SK-N-SH (cell line): ENCODE data around the gene ZCCHC17. TPM values are rescaled to one million over a fixed set of nuclear protein-coding genes. Genes with fewer than 3 reads are reported as not detected.

Experiments
- CTCF ChIA-PET: fragments of 300-600, 350-600 bp; formaldehyde crosslinking; extraction: SDS; loops from one replicate; lab custom pipeline; 2021; lab: Yijun Ruan, JAX
- POLR2A ChIA-PET: fragments of 350-600 bp; sonication (Branson Sonifier 250); formaldehyde crosslinking; extraction: SDS; loops from one replicate; lab custom pipeline; 2020; ENCODE audit warnings: antibody characterized with exemption, inconsistent platforms; lab: Yijun Ruan, JAX
- DNase-seq: peaks from one replicate; pipeline ENCODE4 v3.0.0; 2012
- H2AFZ ChIP-seq: fragments of 200-600 bp; sonication (generic); 2 replicates; pipeline ENCODE4 v1.8.1; 2016; ENCODE audit warnings: antibody characterized with exemption, mild to moderate bottlenecking, low read depth
- H3F3A ChIP-seq: fragments of 200-600 bp; sonication (generic); replicated peaks from 2 replicates; pipeline ENCODE3; 2016; ENCODE audit warnings: antibody characterized with exemption, mild to moderate bottlenecking; ENCODE audit not compliant: insufficient read depth
- H3K27ac ChIP-seq, 2 experiments: fragments of 200-500 bp in 1 of 2; fragments of 200-600 bp in 1 of 2; sonication (Bioruptor generic) in 1 of 2; sonication (generic), shearing (Covaris generic) in 1 of 2; 2 replicates each; pipeline versions ENCODE4 v1.5.1 to v1.6.1; 2014 to 2016; ENCODE audit warnings: low read depth in 2 of 2, inconsistent platforms in 1 of 2, low read length in 1 of 2, mild to moderate bottlenecking in 1 of 2, mixed read lengths in 1 of 2
- H3K27me3 ChIP-seq: fragments of 200-600 bp; sonication (generic), shearing (Covaris generic); 2 replicates; pipeline ENCODE4 v1.6.1; 2016; ENCODE audit warnings: mixed run types; ENCODE audit not compliant: insufficient read depth
- H3K36me3 ChIP-seq, 2 experiments: fragments of 200-500 bp in 1 of 2; fragments of 200-600 bp in 1 of 2; sonication (Bioruptor generic) in 1 of 2; sonication (generic) in 1 of 2; replicated peaks in 1 of 2; 2 replicates each; pipeline versions ENCODE3 to v1.5.1; 2014 to 2016; ENCODE audit warnings: low read length in 1 of 2, mild to moderate bottlenecking in 1 of 2; ENCODE audit not compliant: insufficient read depth in 2 of 2, control insufficient read depth in 1 of 2
- H3K4me1 ChIP-seq, 2 experiments: fragments of 200-500 bp in 1 of 2; fragments of 200-600 bp in 1 of 2; sonication (Bioruptor generic) in 1 of 2; sonication (generic), shearing (Covaris generic) in 1 of 2; 2 replicates each; pipeline versions ENCODE4 v1.5.1 to v1.6.1; 2014 to 2016; ENCODE audit warnings: low read depth in 1 of 2, low read length in 1 of 2, mixed run types in 1 of 2; ENCODE audit not compliant: insufficient read depth in 2 of 2, control insufficient read depth in 1 of 2
- H3K4me2 ChIP-seq: fragments of 200-600 bp; sonication (generic), shearing (Covaris generic); 2 replicates; pipeline ENCODE4 v1.6.1; 2017; ENCODE audit warnings: mixed run types
- H3K4me3 ChIP-seq, 2 experiments: fragments of 200-500 bp in 1 of 2; fragments of 200-600 bp in 1 of 2; sonication (Bioruptor generic) in 1 of 2; sonication (generic), shearing (Covaris generic) in 1 of 2; 2 replicates each; pipeline versions ENCODE4 v1.5.1 to v1.8.1; 2014 to 2016; ENCODE audit warnings: low read depth in 2 of 2, inconsistent platforms in 1 of 2, low read length in 1 of 2, mild to moderate bottlenecking in 1 of 2, mixed read lengths in 1 of 2, moderate library complexity in 1 of 2
- H3K79me2 ChIP-seq: fragments of 200-600 bp; sonication (generic); 2 replicates; pipeline ENCODE4 v1.8.1; 2017; ENCODE audit warnings: mild to moderate bottlenecking; ENCODE audit not compliant: insufficient read depth
- H3K9ac ChIP-seq: fragments of 200-600 bp; sonication (generic); 2 replicates; pipeline ENCODE4 v1.6.1; 2017; ENCODE audit warnings: mixed run types
- H3K9me2 ChIP-seq: fragments of 200-600 bp; sonication (generic); 2 replicates; pipeline ENCODE4 v1.6.1; 2017; ENCODE audit warnings: mixed run types
- H3K9me3 ChIP-seq: fragments of 200-600 bp; sonication (generic); 2 replicates; pipeline ENCODE4 v1.6.1; 2017; ENCODE audit warnings: mixed run types, mild to moderate bottlenecking, moderate library complexity
- H4K20me1 ChIP-seq: fragments of 200-600 bp; sonication (generic); 2 replicates; pipeline ENCODE4 v1.6.1; 2017; ENCODE audit warnings: mild to moderate bottlenecking, mixed run types; ENCODE audit not compliant: insufficient read depth
- EP300 ChIP-seq, 2 experiments: IDR thresholded peaks; 2 replicates each; pipeline versions ENCODE4 v1.4.0 to v1.6.1; 2012; ENCODE audit warnings: borderline replicate concordance in 1 of 2, low read depth in 1 of 2, low read length in 1 of 2
- EZH2phosphoT487 ChIP-seq: fragments of 200-600 bp; sonication (generic); IDR thresholded peaks from 2 replicates; pipeline ENCODE4 v1.6.1; 2017; ENCODE audit warnings: low read depth, mixed run types, mild to moderate bottlenecking, antibody characterized with exemption, moderate library complexity, borderline replicate concordance
- FOSL2 ChIP-seq: IDR thresholded peaks from 2 replicates; pipeline ENCODE4 v1.4.0; 2012; ENCODE audit warnings: low read depth, mild to moderate bottlenecking, moderate library complexity, borderline replicate concordance
- FOXM1 ChIP-seq: IDR thresholded peaks from 2 replicates; pipeline ENCODE4 v1.4.0; 2012; ENCODE audit warnings: low read depth, mild to moderate bottlenecking
- GABPA ChIP-seq: IDR thresholded peaks from 2 replicates; pipeline ENCODE4 v1.4.0; 2012; ENCODE audit warnings: low read depth, mild to moderate bottlenecking
- MEF2A ChIP-seq: IDR thresholded peaks from 2 replicates; pipeline ENCODE4 v1.4.0; 2012; ENCODE audit warnings: low read depth, borderline replicate concordance
- NFIC ChIP-seq: IDR thresholded peaks from 2 replicates; pipeline ENCODE4 v1.4.0; 2012; ENCODE audit warnings: borderline replicate concordance
- NRF1 ChIP-seq: IDR thresholded peaks from 2 replicates; pipeline ENCODE4 v1.6.1; 2012; ENCODE audit warnings: low read depth, mild to moderate bottlenecking, low read length
- RAD21 ChIP-seq: IDR thresholded peaks from 2 replicates; pipeline ENCODE4 v1.6.1; 2012; ENCODE audit warnings: mild to moderate bottlenecking, low read length
- RCOR1 ChIP-seq: fragments of 150-350 bp; IDR thresholded peaks from 2 replicates; pipeline ENCODE4 v1.6.1; 2017; ENCODE audit warnings: antibody characterized with exemption, low read length
- RFX5 ChIP-seq: IDR thresholded peaks from 2 replicates; pipeline ENCODE4 v1.6.1; 2012; ENCODE audit warnings: mild to moderate bottlenecking, improper control_type of control experiment, low read length
- RXRA ChIP-seq: IDR thresholded peaks from 2 replicates; pipeline ENCODE4 v1.4.0; 2012; ENCODE audit warnings: low read depth, mild to moderate bottlenecking, borderline replicate concordance
- SIN3A ChIP-seq: IDR thresholded peaks from 2 replicates; pipeline ENCODE4 v1.6.1; 2012; ENCODE audit warnings: low read depth, mild to moderate bottlenecking, low read length, moderate library complexity, borderline replicate concordance
- TAF1 ChIP-seq: IDR thresholded peaks from 2 replicates; pipeline ENCODE4 v1.6.1; 2012; ENCODE audit warnings: low read depth, mild to moderate bottlenecking, low read length, moderate library complexity, borderline replicate concordance
- WGBS: methylation state at CpG from one replicate; pipeline ENCODE4 v1.1.6; 2017; ENCODE audit warnings: low lambda C conversion rate; 5-methylcytosine and 5-hydroxymethylcytosine counted together
- polyA plus RNA-seq, 3 experiments: library from polyadenylated mRNA; depleted of rRNA; stranded (reverse); fragments of >200 nt; gene quantifications; 2 replicates each; pipeline ENCODE4 v1.2.3, GENCODE V29; 2012
- TF ChIP-seq, protein P1 (sequence below): IDR thresholded peaks from 2 replicates; pipeline ENCODE4; 2012
- TF ChIP-seq, protein P2 (sequence below): IDR thresholded peaks from 2 replicates; pipeline ENCODE4 v1.4.0; 2012; ENCODE audit warnings: low read depth, borderline replicate concordance
- TF ChIP-seq, protein P3 (sequence below): IDR thresholded peaks from 2 replicates; pipeline ENCODE4 v1.6.1; 2012; ENCODE audit warnings: mild to moderate bottlenecking, low read depth, low read length, moderate library complexity
- TF ChIP-seq, protein P4 (sequence below): IDR thresholded peaks from 2 replicates; pipeline ENCODE4 v1.4.0; 2012; ENCODE audit warnings: low read depth
- TF ChIP-seq, protein P5 (sequence below): IDR thresholded peaks from 2 replicates; pipeline ENCODE4 v1.4.0; 2012; ENCODE audit warnings: low read depth, borderline replicate concordance

ZCCHC17 gene
- polyA plus RNA-seq, 1 of the 3 experiments (the other 2 are of a cell fraction) = 25.8 TPM

DNA sequence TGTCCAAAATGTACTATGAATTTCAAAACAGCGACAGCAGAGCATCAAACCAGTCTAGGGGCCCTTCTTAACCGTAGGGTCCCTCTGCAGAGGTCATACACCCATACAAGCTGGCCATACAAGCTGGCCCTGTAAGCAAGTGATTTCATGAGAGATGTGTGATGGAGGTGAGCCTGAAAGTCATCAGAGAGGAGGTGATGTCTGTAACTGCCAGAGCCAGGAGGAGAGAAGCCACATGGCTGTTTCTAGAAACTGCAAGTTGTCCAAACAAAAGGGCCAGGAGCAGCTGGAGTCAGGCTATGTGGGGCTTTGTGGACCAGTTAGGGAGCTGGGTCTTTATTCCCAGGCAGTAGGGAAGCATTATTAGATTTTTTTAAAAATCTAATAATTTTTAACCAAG lies 101.4 kb downstream of the ZCCHC17 start:
- H3K36me3 ChIP-seq = no peaks in the 10 kb centered on the region
- 85% methylated on average over 2 of the region's 2 CpGs for WGBS
- H3K4me1 ChIP-seq = peaks cover 3 to 12% of the 10 kb centered on the region in 2 experiments; a peak in 2 of 4 replicates
- CTCF ChIA-PET = interaction anchor here (5.9 to 13.9 kb wide), 3 partner anchors 21 to 214 kb away, joined by 43 to 287 read pairs (median 74); partner anchors contain the start of gene SERINC2
- TF ChIP-seq FOSL2 (no peak), MEF2A (no peak), NFIC (no peak)
- no peaks in the 10 kb centered on the region for H4K20me1 ChIP-seq
- H2AFZ ChIP-seq = no peak overlapping the region
- H3K4me2 ChIP-seq = peak overlapping the region; percentile 10; the same call in 1 of the 2 replicates
- H3K27ac ChIP-seq = no peak overlapping the region
- POLR2A ChIA-PET = no interaction called here
- H3K27me3 ChIP-seq = no peaks in the 10 kb centered on the region
- H3F3A ChIP-seq = peaks cover 16% of the 10 kb centered on the region
- no peaks in the 10 kb centered on the region for H3K9me2 ChIP-seq
- no peak for DNase-seq
- H3K9ac ChIP-seq = no peak overlapping the region
- H3K9me3 ChIP-seq = no peaks in the 10 kb centered on the region
- no peak overlapping the region for H3K4me3 ChIP-seq
- no peaks in the 10 kb centered on the region for H3K79me2 ChIP-seq

DNA sequence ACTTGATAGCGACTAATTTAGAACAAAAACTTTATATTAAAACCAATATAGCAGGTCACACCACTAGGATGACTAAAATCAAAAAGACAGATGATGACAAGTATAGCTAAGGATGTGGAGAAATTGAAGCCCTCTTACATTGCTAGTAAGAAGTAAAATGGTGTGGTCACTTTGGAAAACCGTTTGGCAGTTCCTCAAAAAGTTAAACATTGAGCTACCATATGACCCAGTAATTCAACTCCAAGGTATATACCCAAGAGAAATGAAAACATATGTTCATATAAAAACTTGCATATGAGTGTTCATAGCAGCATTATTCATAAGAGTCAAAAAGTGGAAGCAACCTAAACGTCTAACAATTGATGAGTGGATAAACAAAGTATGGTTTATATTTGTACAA lies 103.1 kb downstream of the ZCCHC17 start:
- H4K20me1 ChIP-seq = no peaks in the 10 kb centered on the region
- H3K9me3 ChIP-seq = no peaks in the 10 kb centered on the region
- H3K4me3 ChIP-seq = no peak overlapping the region
- no peak overlapping the region for H2AFZ ChIP-seq
- H3K9me2 ChIP-seq = no peaks in the 10 kb centered on the region
- peaks cover 0 to 12% of the 10 kb centered on the region in 2 experiments; a peak in 2 of 4 replicates for H3K4me1 ChIP-seq
- peaks cover 16% of the 10 kb centered on the region for H3F3A ChIP-seq
- TF ChIP-seq EP300 (IDR thresholded peaks at IDR 0.05; ENCODE audit: borderline replicate concordance in 1 of 2, low read depth in 1 of 2, low read length in 1 of 2) (no peak), GABPA (no peak), EZH2phosphoT487 (no peak), RFX5 (no peak), RCOR1 (no peak), TAF1 (no peak), NRF1 (no peak), RXRA (no peak), RAD21 (no peak), FOXM1 (no peak), SIN3A (no peak)
- TF ChIP-seq, protein P1, sequence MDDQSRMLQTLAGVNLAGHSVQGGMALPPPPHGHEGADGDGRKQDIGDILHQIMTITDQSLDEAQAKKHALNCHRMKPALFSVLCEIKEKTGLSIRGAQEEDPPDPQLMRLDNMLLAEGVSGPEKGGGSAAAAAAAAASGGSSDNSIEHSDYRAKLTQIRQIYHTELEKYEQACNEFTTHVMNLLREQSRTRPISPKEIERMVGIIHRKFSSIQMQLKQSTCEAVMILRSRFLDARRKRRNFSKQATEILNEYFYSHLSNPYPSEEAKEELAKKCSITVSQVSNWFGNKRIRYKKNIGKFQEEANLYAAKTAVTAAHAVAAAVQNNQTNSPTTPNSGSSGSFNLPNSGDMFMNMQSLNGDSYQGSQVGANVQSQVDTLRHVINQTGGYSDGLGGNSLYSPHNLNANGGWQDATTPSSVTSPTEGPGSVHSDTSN = no peak
- TF ChIP-seq, protein P2, sequence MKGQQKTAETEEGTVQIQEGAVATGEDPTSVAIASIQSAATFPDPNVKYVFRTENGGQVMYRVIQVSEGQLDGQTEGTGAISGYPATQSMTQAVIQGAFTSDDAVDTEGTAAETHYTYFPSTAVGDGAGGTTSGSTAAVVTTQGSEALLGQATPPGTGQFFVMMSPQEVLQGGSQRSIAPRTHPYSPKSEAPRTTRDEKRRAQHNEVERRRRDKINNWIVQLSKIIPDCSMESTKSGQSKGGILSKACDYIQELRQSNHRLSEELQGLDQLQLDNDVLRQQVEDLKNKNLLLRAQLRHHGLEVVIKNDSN = no peak
- TF ChIP-seq, protein P3, sequence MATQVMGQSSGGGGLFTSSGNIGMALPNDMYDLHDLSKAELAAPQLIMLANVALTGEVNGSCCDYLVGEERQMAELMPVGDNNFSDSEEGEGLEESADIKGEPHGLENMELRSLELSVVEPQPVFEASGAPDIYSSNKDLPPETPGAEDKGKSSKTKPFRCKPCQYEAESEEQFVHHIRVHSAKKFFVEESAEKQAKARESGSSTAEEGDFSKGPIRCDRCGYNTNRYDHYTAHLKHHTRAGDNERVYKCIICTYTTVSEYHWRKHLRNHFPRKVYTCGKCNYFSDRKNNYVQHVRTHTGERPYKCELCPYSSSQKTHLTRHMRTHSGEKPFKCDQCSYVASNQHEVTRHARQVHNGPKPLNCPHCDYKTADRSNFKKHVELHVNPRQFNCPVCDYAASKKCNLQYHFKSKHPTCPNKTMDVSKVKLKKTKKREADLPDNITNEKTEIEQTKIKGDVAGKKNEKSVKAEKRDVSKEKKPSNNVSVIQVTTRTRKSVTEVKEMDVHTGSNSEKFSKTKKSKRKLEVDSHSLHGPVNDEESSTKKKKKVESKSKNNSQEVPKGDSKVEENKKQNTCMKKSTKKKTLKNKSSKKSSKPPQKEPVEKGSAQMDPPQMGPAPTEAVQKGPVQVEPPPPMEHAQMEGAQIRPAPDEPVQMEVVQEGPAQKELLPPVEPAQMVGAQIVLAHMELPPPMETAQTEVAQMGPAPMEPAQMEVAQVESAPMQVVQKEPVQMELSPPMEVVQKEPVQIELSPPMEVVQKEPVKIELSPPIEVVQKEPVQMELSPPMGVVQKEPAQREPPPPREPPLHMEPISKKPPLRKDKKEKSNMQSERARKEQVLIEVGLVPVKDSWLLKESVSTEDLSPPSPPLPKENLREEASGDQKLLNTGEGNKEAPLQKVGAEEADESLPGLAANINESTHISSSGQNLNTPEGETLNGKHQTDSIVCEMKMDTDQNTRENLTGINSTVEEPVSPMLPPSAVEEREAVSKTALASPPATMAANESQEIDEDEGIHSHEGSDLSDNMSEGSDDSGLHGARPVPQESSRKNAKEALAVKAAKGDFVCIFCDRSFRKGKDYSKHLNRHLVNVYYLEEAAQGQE = no peak
- TF ChIP-seq, protein P4, sequence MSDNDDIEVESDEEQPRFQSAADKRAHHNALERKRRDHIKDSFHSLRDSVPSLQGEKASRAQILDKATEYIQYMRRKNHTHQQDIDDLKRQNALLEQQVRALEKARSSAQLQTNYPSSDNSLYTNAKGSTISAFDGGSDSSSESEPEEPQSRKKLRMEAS = no peak
- TF ChIP-seq, protein P5, sequence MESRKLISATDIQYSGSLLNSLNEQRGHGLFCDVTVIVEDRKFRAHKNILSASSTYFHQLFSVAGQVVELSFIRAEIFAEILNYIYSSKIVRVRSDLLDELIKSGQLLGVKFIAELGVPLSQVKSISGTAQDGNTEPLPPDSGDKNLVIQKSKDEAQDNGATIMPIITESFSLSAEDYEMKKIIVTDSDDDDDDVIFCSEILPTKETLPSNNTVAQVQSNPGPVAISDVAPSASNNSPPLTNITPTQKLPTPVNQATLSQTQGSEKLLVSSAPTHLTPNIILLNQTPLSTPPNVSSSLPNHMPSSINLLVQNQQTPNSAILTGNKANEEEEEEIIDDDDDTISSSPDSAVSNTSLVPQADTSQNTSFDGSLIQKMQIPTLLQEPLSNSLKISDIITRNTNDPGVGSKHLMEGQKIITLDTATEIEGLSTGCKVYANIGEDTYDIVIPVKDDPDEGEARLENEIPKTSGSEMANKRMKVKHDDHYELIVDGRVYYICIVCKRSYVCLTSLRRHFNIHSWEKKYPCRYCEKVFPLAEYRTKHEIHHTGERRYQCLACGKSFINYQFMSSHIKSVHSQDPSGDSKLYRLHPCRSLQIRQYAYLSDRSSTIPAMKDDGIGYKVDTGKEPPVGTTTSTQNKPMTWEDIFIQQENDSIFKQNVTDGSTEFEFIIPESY = no peak
- H3K79me2 ChIP-seq = no peaks in the 10 kb centered on the region
- H3K27me3 ChIP-seq = no peaks in the 10 kb centered on the region
- ChIA-PET POLR2A (no interaction called here), CTCF (interaction anchor here (13.9 kb wide), 1 partner anchor 19 kb away, joined by 287 read pairs; the partner anchor contains the start of gene SERINC2)
- H3K4me2 ChIP-seq = no peak overlapping the region
- no peaks in the 10 kb centered on the region for H3K36me3 ChIP-seq
- H3K9ac ChIP-seq = no peak overlapping the region
- DNase-seq = no peak
- H3K27ac ChIP-seq = no peak overlapping the region
- 46% methylated on average over 3 of the region's 3 CpGs for WGBS
